GM10266 (cell line): ENCODE data around the gene PTPN13.
A peak's percentile ranks its signal among the peaks of the same experiment; 100 is the strongest.

ENCODE experiments used
- DNase-seq: peaks from one replicate; pipeline ENCODE4 v3.0.0; 2012; ENCODE audit errors: extremely low spot score
- CTCF ChIP-seq: IDR thresholded peaks from 2 replicates; pipeline ENCODE4 v1.5.1; 2012; ENCODE audit warnings: mild to moderate bottlenecking, low read depth; ENCODE audit not compliant: control insufficient read depth, insufficient read depth; ENCODE audit errors: missing control alignments

PTPN13 gene

GRCh38 chr4:86557526-86557925, 36.6 kb upstream of the PTPN13 start:
- TF ChIP-seq CTCF = no peak

GRCh38 chr4:86558258-86558657, 35.9 kb upstream of the PTPN13 start:
- TF ChIP-seq CTCF = no peak
- DNase-seq = no peak

More at GRCh38 chr4:86557526-86557925, 36.6 kb upstream of the PTPN13 start:
- peak; percentile 31 for DNase-seq

- DNase-seq = no peak
- TF ChIP-seq CTCF = no peak
Measured at GRCh38 chr4:86558797-86559196, 35.3 kb upstream of the PTPN13 start.

- DNase-seq = no peak
- no peak for TF ChIP-seq CTCF
Measured at GRCh38 chr4:86560447-86560846, 33.7 kb upstream of the PTPN13 start.

- no peak for DNase-seq
- TF ChIP-seq CTCF = no peak
Measured at GRCh38 chr4:86561256-86561655, 32.9 kb upstream of the PTPN13 start.

- DNase-seq = no peak
- TF ChIP-seq CTCF = no peak
Measured at GRCh38 chr4:86563416-86563815, 30.7 kb upstream of the PTPN13 start.

GRCh38 chr4:86564795-86565194, 29.3 kb upstream of the PTPN13 start:
- DNase-seq = peak; percentile 25
- peak; percentile 23 for TF ChIP-seq CTCF
